HCT116 (cell line): ENCODE data around the gene CDKN1A. TPM values are rescaled to one million over a fixed set of nuclear protein-coding genes. Genes with fewer than 3 reads are reported as not detected.

Experiments used
- ATAC-seq: fragments of 200-7000 bp; cut with Tn5 transposase; 2 replicates; pipeline ENCODE4 v1.9.1; 2020; ENCODE audit warnings: mild to moderate bottlenecking, moderate library complexity
- BruUV-seq: library from RNA; stranded (reverse); fragments of 400-500 nt; replicated peaks from 2 replicates; lab custom pipeline; 2021; lab: Mats Ljungman, UMichigan
- CTCF ChIA-PET: fragments of 300-600 bp; sonication (Branson Sonifier 250); formaldehyde crosslinking; loops from one replicate; lab custom pipeline; 2021; ENCODE audit warnings: antibody characterized with exemption; lab: Charles Lee
- POLR2A ChIA-PET: fragments of 300-600, 350-600 bp; sonication (Branson Sonifier 250); formaldehyde crosslinking; loops from one replicate; lab custom pipeline; 2021; ENCODE audit warnings: antibody characterized with exemption; lab: Charles Lee
- RAD21 ChIA-PET, 2 experiments: fragments of 300-600 bp; sonication (Branson Sonifier 250); formaldehyde crosslinking; loops; one replicate each; lab custom pipeline; 2023; ENCODE audit warnings: low total read pairs in 2 of 2; ENCODE audit not compliant: uncharacterized antibody in 2 of 2, unreplicated experiment in 2 of 2, low non-redundant PET in 1 of 2; lab: Charles Lee
- DNase-seq: peaks from one replicate; pipeline ENCODE4 v3.0.0-alpha.2; 2010; ENCODE audit warnings: low read depth, low spot score
- H2AFZ ChIP-seq: fragments of 200-600 bp; shearing (Covaris generic), sonication (generic); 2 replicates; pipeline ENCODE4 v1.6.1; 2017; ENCODE audit warnings: low read depth, mixed run types, mixed read lengths, antibody characterized with exemption, low read length; ENCODE audit not compliant: poor library complexity, severe bottlenecking
- H3K27ac ChIP-seq: 2 replicates; pipeline ENCODE4 v1.5.1; 2012; ENCODE audit warnings: low read depth, low read length
- H3K27me3 ChIP-seq: fragments of 200-600 bp; sonication (generic); 2 replicates; pipeline ENCODE4 v1.6.1; 2016; ENCODE audit warnings: mixed run types, low read length, mixed read lengths; ENCODE audit not compliant: insufficient read depth
- H3K36me3 ChIP-seq, 2 experiments: fragments of 200-500 bp in 1 of 2; fragments of 200-600 bp in 1 of 2; sonication (Bioruptor generic) in 1 of 2; sonication (generic) in 1 of 2; 2 replicates each; pipeline versions ENCODE4 v1.5.1 to v1.6.1; 2014 to 2016; ENCODE audit warnings: low read length in 2 of 2, inconsistent platforms in 1 of 2, mixed read lengths in 1 of 2, mixed run types in 1 of 2; ENCODE audit not compliant: insufficient read depth in 2 of 2, control insufficient read depth in 1 of 2
- H3K4me1 ChIP-seq, 2 experiments: fragments of 200-600 bp in 1 of 2; sonication (generic) in 1 of 2; 2 replicates each; pipeline versions ENCODE4 v1.5.1 to v1.6.1; 2012 to 2017; ENCODE audit warnings: low read length in 2 of 2, inconsistent platforms in 1 of 2, mild to moderate bottlenecking in 1 of 2, mixed read lengths in 1 of 2, mixed run types in 1 of 2, moderate library complexity in 1 of 2; ENCODE audit not compliant: insufficient read depth in 2 of 2, control insufficient read depth in 1 of 2
- H3K4me2 ChIP-seq: fragments of 200-600 bp; sonication (generic); 2 replicates; pipeline ENCODE4 v1.6.1; 2017; ENCODE audit warnings: mixed run types, low read length, mixed read lengths
- H3K4me3 ChIP-seq, 2 experiments: fragments of 200-600 bp in 1 of 2; sonication (generic) in 1 of 2; replicated peaks in 1 of 2; 2 replicates each; pipeline ENCODE4 v1.5.1; 2011 to 2016; ENCODE audit warnings: low read length in 2 of 2, control low read depth in 1 of 2, low read depth in 1 of 2, mild to moderate bottlenecking in 1 of 2, mixed read lengths in 1 of 2, mixed run types in 1 of 2
- H3K79me2 ChIP-seq: fragments of 200-600 bp; sonication (generic); 2 replicates; pipeline ENCODE4 v1.6.1; 2017; ENCODE audit warnings: mild to moderate bottlenecking, mixed run types, low read length, moderate library complexity, mixed read lengths; ENCODE audit not compliant: insufficient read depth
- H3K9ac ChIP-seq: fragments of 200-600 bp; sonication (generic); 2 replicates; pipeline ENCODE4 v1.6.1; 2016; ENCODE audit warnings: low read length, mixed read lengths
- H3K9me2 ChIP-seq: fragments of 200-600 bp; sonication (generic), shearing (Covaris generic); 2 replicates; pipeline ENCODE4 v1.6.1; 2017; ENCODE audit warnings: mixed run types, mild to moderate bottlenecking, moderate library complexity; ENCODE audit not compliant: insufficient read depth
- H3K9me3 ChIP-seq, 2 experiments: fragments of 200-500 bp in 1 of 2; fragments of 200-600 bp in 1 of 2; sonication (Bioruptor generic) in 1 of 2; sonication (generic) in 1 of 2; 2 replicates each; pipeline ENCODE4 v1.6.1; 2014 to 2017; ENCODE audit warnings: low read length in 2 of 2, mixed read lengths in 2 of 2, inconsistent platforms in 1 of 2, low read depth in 1 of 2, mild to moderate bottlenecking in 1 of 2, mixed run types in 1 of 2, moderate library complexity in 1 of 2; ENCODE audit not compliant: control insufficient read depth in 1 of 2, insufficient read depth in 1 of 2
- H4K20me1 ChIP-seq: fragments of 200-600 bp; sonication (generic), shearing (Covaris generic); 2 replicates; pipeline ENCODE4 v1.6.1; 2017; ENCODE audit warnings: mixed run types, mild to moderate bottlenecking, moderate library complexity; ENCODE audit not compliant: insufficient read depth
- ATF3 ChIP-seq: IDR thresholded peaks from 2 replicates; pipeline ENCODE4 v1.6.1; 2012
- CBX3 ChIP-seq: IDR thresholded peaks from 2 replicates; pipeline ENCODE4 v1.6.1; 2012; ENCODE audit warnings: low read depth
- CEBPB ChIP-seq: IDR thresholded peaks from 2 replicates; pipeline ENCODE4 v1.6.1; 2012; ENCODE audit warnings: low read depth
- EGR1 ChIP-seq: IDR thresholded peaks from 2 replicates; pipeline ENCODE4 v1.6.1; 2012; ENCODE audit warnings: low read depth
- ELF1 ChIP-seq: IDR thresholded peaks from 2 replicates; pipeline ENCODE4 v1.6.1; 2012; ENCODE audit warnings: low read depth, borderline replicate concordance
- EZH2phosphoT487 ChIP-seq: fragments of 200-600 bp; IDR thresholded peaks from 2 replicates; pipeline ENCODE4 v1.6.1; 2018; ENCODE audit warnings: antibody characterized with exemption, borderline replicate concordance
- FOSL1 ChIP-seq: IDR thresholded peaks from 2 replicates; pipeline ENCODE4 v1.6.1; 2012; ENCODE audit warnings: low read depth
- JUND ChIP-seq: IDR thresholded peaks from 2 replicates; pipeline ENCODE4 v1.6.1; 2012
- MAX ChIP-seq: IDR thresholded peaks from 2 replicates; pipeline ENCODE4 v1.6.1; 2012
- POLR2A ChIP-seq: IDR thresholded peaks from 2 replicates; pipeline ENCODE4 v1.7.0; 2011; ENCODE audit warnings: borderline replicate concordance; ENCODE audit not compliant: insufficient read depth, insufficient read length; ENCODE audit errors: extremely low read depth
- POLR2AphosphoS5 ChIP-seq: IDR thresholded peaks from 2 replicates; pipeline ENCODE4 v1.6.1; 2011; ENCODE audit warnings: mild to moderate bottlenecking, low read depth, low read length, moderate library complexity
- RAD21 ChIP-seq: IDR thresholded peaks from 2 replicates; pipeline ENCODE4 v1.6.1; 2012; ENCODE audit warnings: low read depth, mild to moderate bottlenecking
- SIN3A ChIP-seq: IDR thresholded peaks from 2 replicates; pipeline ENCODE4 v1.6.1; 2012; ENCODE audit warnings: low read depth
- SP1 ChIP-seq: IDR thresholded peaks from 2 replicates; pipeline ENCODE4 v1.6.1; 2012; ENCODE audit warnings: low read depth
- TCF7L2 ChIP-seq: IDR thresholded peaks from 2 replicates; pipeline ENCODE4 v1.7.0; 2011; ENCODE audit warnings: borderline replicate concordance, inconsistent platforms; ENCODE audit not compliant: insufficient read depth, insufficient read length; ENCODE audit errors: extremely low read depth
- YY1 ChIP-seq: IDR thresholded peaks from 2 replicates; pipeline ENCODE4 v1.6.1; 2011; ENCODE audit warnings: low read length, low read depth, moderate library complexity, mild to moderate bottlenecking; ENCODE audit not compliant: insufficient replicate concordance; ENCODE audit errors: extremely low read depth
- ZBTB33 ChIP-seq: IDR thresholded peaks from 2 replicates; pipeline ENCODE4 v1.6.1; 2011; ENCODE audit warnings: mild to moderate bottlenecking, low read length, moderate library complexity; ENCODE audit not compliant: insufficient replicate concordance; ENCODE audit errors: extremely low read depth
- ZFX ChIP-seq: fragments of 450-650 bp; IDR thresholded peaks from 2 replicates; pipeline ENCODE4 v1.6.1; 2017
- ZNF274 ChIP-seq: fragments of 200-500 bp; sonication (Bioruptor generic); IDR thresholded peaks from 2 replicates; pipeline ENCODE4 v1.6.1; 2014; ENCODE audit warnings: mild to moderate bottlenecking, low read depth, low read length, inconsistent platforms
- intact Hi-C: fragments of 100-400 bp; cut with micrococcal nuclease; formaldehyde crosslinking; loops from 2 replicates; pipeline ENCODE4 v1.10.0; 2022
- total RNA-seq: library from RNA; stranded (reverse); gene quantifications from one replicate; pipeline ENCODE4 v1.2.1, GENCODE V29; 2021; ENCODE audit not compliant: unreplicated experiment

The CDKN1A gene
- total RNA-seq, 1 experiment from 2014 or later = 179 TPM

GRCh38 chr6:36698871-36699271 is 20.4 kb downstream of the CDKN1A start:
- ChIA-PET RAD21 (no interaction called here), POLR2A (no interaction called here), CTCF (no interaction called here)
- Histone ChIP-seq H3K4me1 (peaks cover 0 to 8% of the 10 kb centered on the region in 2 experiments; a peak in 2 of 4 replicates), H3K9me2 (no peaks in the 10 kb centered on the region), H2AFZ (no peak overlapping the region), H3K9me3 (no peaks in the 10 kb centered on the region), H3K4me3 (no peak overlapping the region), H3K27me3 (no peaks in the 10 kb centered on the region), H3K27ac (no peak overlapping the region), H3K4me2 (no peak overlapping the region), H4K20me1 (no peaks in the 10 kb centered on the region), H3K36me3 (no peaks in the 10 kb centered on the region), H3K9ac (no peak overlapping the region), H3K79me2 (no peaks in the 10 kb centered on the region)
- TF ChIP-seq ATF3 (no peak), SP1 (no peak), EZH2phosphoT487 (no peak), CEBPB (no peak), ELF1 (no peak), ZNF274 (no peak), ZBTB33 (no peak), FOSL1 (no peak), CBX3 (no peak), JUND (no peak), MAX (no peak), ZFX (no peak), POLR2AphosphoS5 (no peak), POLR2A (no peak), EGR1 (no peak), YY1 (no peak), RAD21 (no peak), SIN3A (no peak), TCF7L2 (no peak)
- intact Hi-C loops = no loop called here
- no TSS peak for BruUV-seq
- DNase-seq (no peak), ATAC-seq (no peak)
